Coronary artery (tissue), 2 donors: ENCODE results near the gene EXOG.
A peak's percentile ranks its signal among the peaks of the same experiment; 100 is the strongest.

Experiments
- DNase-seq: peaks from one replicate; pipeline ENCODE4 v3.0.0-alpha.2; 2017; ENCODE audit warnings: low spot score
- H3K27ac ChIP-seq, 2 donors: fragments of 200-600 bp; sonication (generic); one replicate each; pipeline ENCODE4 v1.5.1; 2016 to 2019
- H3K4me3 ChIP-seq: fragments of 200-600 bp; sonication (generic); 2 replicates; pipeline ENCODE4 v1.5.1; 2016; ENCODE audit warnings: mild to moderate bottlenecking, moderate library complexity
- TF ChIP-seq, protein P1 (sequence below): fragments of 200-600 bp; sonication (generic); IDR thresholded peaks from one replicate; pipeline ENCODE4 v1.5.1; 2019; ENCODE audit warnings: antibody characterized with exemption

Gene EXOG

DNA sequence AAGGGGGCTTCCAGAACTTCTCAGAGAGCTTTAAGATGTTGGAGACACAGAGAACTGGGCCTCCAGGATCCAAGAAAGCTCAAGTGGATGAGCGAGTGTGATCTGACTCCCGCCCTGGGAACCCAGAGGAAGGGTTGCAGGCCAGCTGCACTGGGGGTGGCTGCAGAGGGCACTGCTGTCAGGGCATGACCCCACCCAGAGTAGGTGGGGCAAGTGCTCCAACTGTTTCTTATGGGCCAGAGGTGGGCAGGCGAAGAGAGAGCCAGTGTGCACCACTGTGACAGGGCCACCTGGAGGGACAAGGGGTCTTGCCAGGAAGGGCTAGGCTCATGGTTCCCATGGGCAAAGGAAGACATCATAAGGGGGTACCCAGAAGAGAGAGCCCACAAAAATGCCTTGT is 48.8 kb downstream of the EXOG start:
- H3K4me3 ChIP-seq, result no peak overlapping the region
- H3K27ac ChIP-seq, result no peak overlapping the region
- TF ChIP-seq, protein P1, sequence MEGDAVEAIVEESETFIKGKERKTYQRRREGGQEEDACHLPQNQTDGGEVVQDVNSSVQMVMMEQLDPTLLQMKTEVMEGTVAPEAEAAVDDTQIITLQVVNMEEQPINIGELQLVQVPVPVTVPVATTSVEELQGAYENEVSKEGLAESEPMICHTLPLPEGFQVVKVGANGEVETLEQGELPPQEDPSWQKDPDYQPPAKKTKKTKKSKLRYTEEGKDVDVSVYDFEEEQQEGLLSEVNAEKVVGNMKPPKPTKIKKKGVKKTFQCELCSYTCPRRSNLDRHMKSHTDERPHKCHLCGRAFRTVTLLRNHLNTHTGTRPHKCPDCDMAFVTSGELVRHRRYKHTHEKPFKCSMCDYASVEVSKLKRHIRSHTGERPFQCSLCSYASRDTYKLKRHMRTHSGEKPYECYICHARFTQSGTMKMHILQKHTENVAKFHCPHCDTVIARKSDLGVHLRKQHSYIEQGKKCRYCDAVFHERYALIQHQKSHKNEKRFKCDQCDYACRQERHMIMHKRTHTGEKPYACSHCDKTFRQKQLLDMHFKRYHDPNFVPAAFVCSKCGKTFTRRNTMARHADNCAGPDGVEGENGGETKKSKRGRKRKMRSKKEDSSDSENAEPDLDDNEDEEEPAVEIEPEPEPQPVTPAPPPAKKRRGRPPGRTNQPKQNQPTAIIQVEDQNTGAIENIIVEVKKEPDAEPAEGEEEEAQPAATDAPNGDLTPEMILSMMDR, result no peak
- DNase-seq, result peak; percentile 40

DNA sequence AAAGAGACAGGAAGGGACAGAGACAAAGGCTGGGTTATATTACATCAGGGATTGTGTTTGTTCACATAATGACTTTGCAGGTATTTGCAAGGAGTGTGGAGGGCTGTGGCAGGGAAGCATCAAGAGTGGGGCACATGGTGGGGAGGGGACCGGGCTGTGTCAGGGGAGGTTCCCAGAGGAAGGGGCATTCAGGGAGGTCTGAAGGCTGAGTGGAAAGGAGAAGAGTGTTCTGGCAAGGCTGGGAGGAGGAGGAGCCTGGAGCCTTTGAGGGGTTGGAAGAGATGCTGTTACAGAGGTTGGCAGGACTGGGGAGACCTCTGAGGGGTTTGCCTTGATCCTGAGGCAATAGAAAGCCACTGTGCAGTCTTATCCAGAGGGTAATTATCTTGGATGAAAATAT is 49.4 kb downstream of the EXOG start:
- no peak overlapping the region for H3K27ac ChIP-seq
- TF ChIP-seq, protein P1, result no peak
- H3K4me3 ChIP-seq, result no peak overlapping the region
- DNase-seq, result no peak

DNA sequence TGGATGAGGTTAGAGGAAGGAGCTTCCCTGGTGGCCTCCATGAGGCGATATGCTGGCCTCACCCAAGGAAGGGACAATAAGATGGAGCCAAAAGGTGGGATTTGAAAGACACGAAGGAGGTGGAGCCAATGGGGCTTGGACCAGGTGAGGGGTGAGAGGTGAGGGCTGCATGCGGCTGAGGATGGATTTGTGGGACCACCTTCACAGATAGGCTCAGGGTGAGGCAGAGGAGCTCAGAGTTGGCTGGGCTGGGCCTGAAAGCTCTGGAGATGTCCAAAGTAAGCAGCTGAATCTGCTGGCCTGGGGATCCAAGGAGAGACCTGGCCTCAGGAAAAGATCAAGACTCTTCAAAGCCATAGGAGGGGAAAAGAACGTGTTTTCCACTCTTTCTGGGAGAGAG is 49.8 kb downstream of the EXOG start:
- no peak for DNase-seq
- Histone ChIP-seq H3K27ac (no peak overlapping the region), H3K4me3 (no peak overlapping the region)
- TF ChIP-seq, protein P1, result no peak

DNA sequence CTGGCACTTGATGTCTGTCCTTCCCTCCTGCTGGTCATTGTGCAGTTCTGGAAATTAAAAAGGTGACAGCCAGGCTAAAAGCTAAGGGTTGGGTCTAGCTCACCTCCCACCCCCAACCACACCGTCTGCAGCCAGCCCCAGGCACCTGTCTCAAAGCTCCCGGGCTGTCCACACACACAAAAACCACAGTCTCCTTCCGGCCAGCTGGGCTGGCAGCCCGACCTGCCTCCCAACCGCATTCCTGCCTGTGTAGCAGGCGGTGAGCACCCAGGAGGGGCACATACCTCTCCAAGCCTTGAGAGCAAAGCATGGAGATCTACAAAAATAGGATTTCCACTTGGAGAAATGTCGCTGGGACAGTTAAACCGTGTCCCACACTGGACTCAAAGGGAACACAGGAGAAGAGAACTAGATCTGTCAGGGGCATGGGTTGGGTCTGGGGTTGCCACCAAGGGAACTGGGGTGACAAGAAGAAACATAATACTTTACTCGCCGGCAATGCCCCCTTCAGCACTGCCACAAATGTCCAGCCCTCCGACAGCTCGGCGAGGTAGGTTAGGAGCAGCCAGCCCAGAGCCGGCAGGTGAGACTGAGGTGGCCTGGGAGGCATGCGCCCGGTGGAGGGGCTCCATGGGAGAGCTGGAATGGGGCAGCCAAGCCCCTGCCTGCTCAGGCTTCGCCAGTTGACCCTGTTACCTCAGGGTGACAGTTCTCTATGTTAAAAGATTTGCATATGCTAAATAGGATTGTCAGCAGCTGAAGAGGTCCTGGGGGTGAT is 52.2 kb downstream of the EXOG start:
- TF ChIP-seq, protein P1, result no peak
- no peak overlapping the region for H3K4me3 ChIP-seq
- no peak for DNase-seq
- no peak overlapping the region for H3K27ac ChIP-seq

DNA sequence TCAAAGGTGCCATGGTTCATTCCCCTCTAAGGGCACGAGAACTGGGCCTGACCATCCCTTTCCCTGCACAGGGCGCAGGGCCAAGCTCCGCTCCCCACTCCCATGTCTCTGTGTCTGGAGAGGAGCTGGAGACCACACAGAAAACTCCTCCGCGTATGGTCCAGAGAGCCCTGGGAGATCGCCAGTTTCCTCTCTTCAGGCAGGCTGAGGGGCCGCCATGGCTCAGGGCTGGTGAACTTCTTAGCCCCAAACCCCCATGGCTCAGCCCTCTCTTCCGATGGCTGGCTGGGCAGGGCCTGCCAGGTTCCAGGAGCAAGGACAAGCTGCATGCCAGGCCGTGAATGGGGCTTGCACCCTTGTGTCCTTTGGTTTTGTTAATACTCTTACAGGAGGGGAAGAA is 52.9 kb downstream of the EXOG start:
- TF ChIP-seq, protein P1, result no peak
- DNase-seq, result peak; percentile 61
- no peak overlapping the region for H3K4me3 ChIP-seq
- H3K27ac ChIP-seq, result no peak overlapping the region

DNA sequence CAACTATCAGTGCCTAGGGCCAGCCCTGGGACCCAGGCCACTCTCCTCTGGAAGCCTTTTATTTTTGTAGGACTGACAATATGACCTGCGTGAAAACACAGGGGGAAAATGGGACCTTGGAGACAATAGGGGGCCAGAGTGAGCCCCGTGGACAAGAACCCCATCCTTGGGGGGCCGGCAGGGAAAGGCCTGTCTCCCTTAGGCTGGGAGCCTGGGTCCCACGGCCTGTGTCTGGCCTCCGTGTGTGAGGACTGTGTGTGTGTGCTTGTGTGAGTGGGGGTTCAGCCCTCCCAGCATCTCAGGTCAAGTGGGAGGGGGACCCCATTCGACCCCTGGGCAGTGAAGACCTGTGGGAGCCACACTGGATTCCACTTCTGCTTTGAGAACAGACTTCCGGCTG is 53.3 kb downstream of the EXOG start:
- Histone ChIP-seq H3K4me3 (no peak overlapping the region), H3K27ac (no peak overlapping the region)
- no peak for DNase-seq
- TF ChIP-seq, protein P1, result no peak
